H1 (cell line): ENCODE measurements around the gene SHC3. TPM values are rescaled to one million over a fixed set of nuclear protein-coding genes. Genes with fewer than 3 reads are reported as not detected.

ENCODE experiments used
- CTCF ChIA-PET: fragments of 300-600 bp; sonication (Branson Sonifier 250); formaldehyde crosslinking; loops from one replicate; lab custom pipeline; 2021; ENCODE audit not compliant: partially characterized antibody; lab: Charles Lee
- POLR2A ChIA-PET: fragments of 300-600 bp; sonication (Branson Sonifier 250); formaldehyde crosslinking; loops from one replicate; lab custom pipeline; 2021; ENCODE audit warnings: inconsistent platforms; ENCODE audit not compliant: partially characterized antibody; lab: Charles Lee
- DNase-seq, 2 experiments: peaks; one replicate each; pipeline versions ENCODE4 v3.0.0 to v3.0.0-alpha.2; 2010 to 2022; ENCODE audit warnings: low spot score in 2 of 2, low read depth in 1 of 2, mixed read lengths in 1 of 2
- FAIRE-seq: peaks from 2 replicates; lab custom pipeline; 2011; peaks lifted over from hg19 to GRCh38; lab: Jason Lieb, UNC
- H2AFZ ChIP-seq: 2 replicates; pipeline ENCODE4 v1.8.1; 2012; ENCODE audit warnings: low read length, inconsistent platforms
- H2AK5ac ChIP-seq: 2 replicates; pipeline ENCODE4 v1.6.1; 2013; ENCODE audit warnings: low read depth, low read length
- H2BK120ac ChIP-seq: replicated peaks from 2 replicates; pipeline ENCODE3; 2013; ENCODE audit warnings: low read depth, low read length, inconsistent platforms
- H2BK12ac ChIP-seq: 2 replicates; pipeline ENCODE4 v1.6.1; 2013; ENCODE audit warnings: low read depth, low read length
- H2BK15ac ChIP-seq: 2 replicates; pipeline ENCODE4 v1.6.1; 2013; ENCODE audit warnings: low read length
- H2BK20ac ChIP-seq: 2 replicates; pipeline ENCODE4 v1.6.1; 2013; ENCODE audit warnings: low read length
- H2BK5ac ChIP-seq: 2 replicates; pipeline ENCODE4 v1.6.1; 2013; ENCODE audit warnings: low read depth, low read length
- H3K14ac ChIP-seq: 2 replicates; pipeline ENCODE4 v1.6.1; 2013; ENCODE audit warnings: inconsistent platforms; ENCODE audit not compliant: insufficient read length
- H3K18ac ChIP-seq: 2 replicates; pipeline ENCODE4 v1.6.1; 2013; ENCODE audit warnings: low read length; ENCODE audit errors: extremely low read depth
- H3K23ac ChIP-seq: 2 replicates; pipeline ENCODE4 v1.6.1; 2013; ENCODE audit warnings: inconsistent platforms; ENCODE audit not compliant: insufficient read length
- H3K23me2 ChIP-seq: 2 replicates; pipeline ENCODE4 v1.6.1; 2013; ENCODE audit warnings: low read depth, low read length
- H3K27ac ChIP-seq: 2 replicates; pipeline ENCODE4 v1.6.1; 2011; ENCODE audit warnings: low read depth, low read length, inconsistent platforms
- H3K27me3 ChIP-seq, 4 experiments: replicated peaks in 1 of 4; 1 replicate in 1 of 4; 2 replicates in 3 of 4; pipeline versions ENCODE4 v1.6.1 to v1.8.1; 2011 to 2013; ENCODE audit warnings: low read length in 3 of 4, mild to moderate bottlenecking in 3 of 4, inconsistent platforms in 2 of 4, mixed read lengths in 2 of 4, moderate library complexity in 1 of 4; ENCODE audit not compliant: control insufficient read depth in 3 of 4, insufficient read depth in 3 of 4; ENCODE audit errors: extremely low read depth in 1 of 4
- H3K36me3 ChIP-seq, 4 experiments: 2 replicates each; pipeline versions ENCODE4 v1.6.1 to v1.8.1; 2011 to 2013; ENCODE audit warnings: mild to moderate bottlenecking in 4 of 4, low read length in 3 of 4, moderate library complexity in 2 of 4, control low read depth in 1 of 4, inconsistent platforms in 1 of 4; ENCODE audit not compliant: insufficient read depth in 4 of 4, control insufficient read depth in 2 of 4
- H3K4ac ChIP-seq: replicated peaks from 2 replicates; pipeline ENCODE3; 2013; ENCODE audit warnings: low read length, low read depth, mixed read lengths, inconsistent platforms; ENCODE audit not compliant: insufficient read length
- H3K4me1 ChIP-seq, 4 experiments: replicated peaks in 1 of 4; 1 replicate in 1 of 4; 2 replicates in 3 of 4; pipeline versions ENCODE4 v1.6.1 to v1.8.1; 2011 to 2013; ENCODE audit warnings: low read length in 3 of 4, inconsistent platforms in 2 of 4, mixed read lengths in 1 of 4; ENCODE audit not compliant: insufficient read depth in 4 of 4, control insufficient read depth in 3 of 4
- H3K4me2 ChIP-seq, 2 experiments: 2 replicates each; pipeline versions ENCODE4 v1.6.1 to v1.8.1; 2011 to 2013; ENCODE audit warnings: low read depth in 2 of 2, low read length in 2 of 2, control low read depth in 1 of 2, inconsistent platforms in 1 of 2, mild to moderate bottlenecking in 1 of 2; ENCODE audit not compliant: insufficient read depth in 1 of 2
- H3K4me3 ChIP-seq, 4 experiments: fragments of 200-600, 300-600 bp in 1 of 4; sonication (generic), shearing (Covaris generic), sonication (Bioruptor Twin) in 1 of 4; 2 replicates each; pipeline versions ENCODE4 v1.5.1 to v1.8.1; 2011 to 2016; ENCODE audit warnings: low read length in 4 of 4, low read depth in 3 of 4, control low read depth in 2 of 4, inconsistent platforms in 2 of 4, mild to moderate bottlenecking in 2 of 4, mixed read lengths in 1 of 4, moderate library complexity in 1 of 4; ENCODE audit not compliant: insufficient read depth in 2 of 4; ENCODE audit errors: extremely low read depth in 1 of 4
- H3K56ac ChIP-seq: replicated peaks from 2 replicates; pipeline ENCODE3; 2013; ENCODE audit warnings: low read depth, mild to moderate bottlenecking, mixed read lengths, low read length, inconsistent platforms; ENCODE audit not compliant: insufficient read length
- H3K79me1 ChIP-seq: 2 replicates; pipeline ENCODE4 v1.6.1; 2013; ENCODE audit warnings: low read depth, low read length, control low read depth
- H3K79me2 ChIP-seq, 2 experiments: 2 replicates each; pipeline versions ENCODE4 v1.6.1 to v1.8.1; 2012 to 2013; ENCODE audit warnings: low read length in 2 of 2, mild to moderate bottlenecking in 2 of 2, inconsistent platforms in 1 of 2; ENCODE audit not compliant: insufficient read depth in 2 of 2, control insufficient read depth in 1 of 2
- H3K9ac ChIP-seq, 4 experiments: replicated peaks in 1 of 4; 1 replicate in 1 of 4; 2 replicates in 3 of 4; pipeline versions ENCODE4 v1.6.1 to v1.8.1; 2011 to 2013; ENCODE audit warnings: low read depth in 3 of 4, low read length in 3 of 4, control low read depth in 2 of 4, mild to moderate bottlenecking in 2 of 4, moderate library complexity in 2 of 4, inconsistent platforms in 1 of 4; ENCODE audit errors: extremely low read depth in 1 of 4
- H3K9me3 ChIP-seq, 2 experiments: 2 replicates each; pipeline versions ENCODE4 v1.6.1 to v1.8.1; 2012 to 2013; ENCODE audit warnings: mild to moderate bottlenecking in 2 of 2, moderate library complexity in 2 of 2, control low read depth in 1 of 2, inconsistent platforms in 1 of 2, low read depth in 1 of 2, low read length in 1 of 2, mixed read lengths in 1 of 2; ENCODE audit not compliant: insufficient read depth in 2 of 2
- H4K20me1 ChIP-seq, 2 experiments: replicated peaks in 1 of 2; 2 replicates each; pipeline versions ENCODE3 to v1.8.1; 2011 to 2013; ENCODE audit warnings: inconsistent platforms in 2 of 2, low read length in 2 of 2, mild to moderate bottlenecking in 1 of 2; ENCODE audit not compliant: insufficient read depth in 2 of 2, control insufficient read depth in 1 of 2
- H4K5ac ChIP-seq: 2 replicates; pipeline ENCODE4 v1.6.1; 2013; ENCODE audit warnings: low read length, low read depth, mixed read lengths, inconsistent platforms; ENCODE audit not compliant: insufficient read length
- H4K8ac ChIP-seq: 2 replicates; pipeline ENCODE4 v1.8.0; 2013; ENCODE audit warnings: mild to moderate bottlenecking, moderate library complexity, low read length, inconsistent platforms; ENCODE audit not compliant: insufficient read depth; ENCODE audit errors: extremely low read depth
- H4K91ac ChIP-seq: replicated peaks from 2 replicates; pipeline ENCODE3; 2013; ENCODE audit warnings: low read length, mixed read lengths, inconsistent platforms; ENCODE audit not compliant: insufficient read length
- BCL11A ChIP-seq, 2 experiments: IDR thresholded peaks; one replicate each; pipeline ENCODE4 v1.6.1; 2011; ENCODE audit warnings: low read depth in 2 of 2, low read length in 2 of 2, mild to moderate bottlenecking in 2 of 2
- CBX5 ChIP-seq: fragments of 300-800, 300-1000 bp; sonication (generic); IDR thresholded peaks from 2 replicates; pipeline ENCODE4 v1.7.1; 2016; ENCODE audit warnings: antibody characterized with exemption, low read length, low read depth
- CREB1 ChIP-seq: IDR thresholded peaks from 2 replicates; pipeline ENCODE4 v1.6.1; 2012; ENCODE audit warnings: inconsistent platforms
- CTBP2 ChIP-seq: IDR thresholded peaks from 2 replicates; pipeline ENCODE4 v1.7.0; 2011; ENCODE audit warnings: borderline replicate concordance, mild to moderate bottlenecking, moderate library complexity, mixed read lengths, low read length; ENCODE audit not compliant: insufficient read depth, insufficient read length
- JUND ChIP-seq: IDR thresholded peaks from 2 replicates; pipeline ENCODE4 v1.6.1; 2011; ENCODE audit warnings: mild to moderate bottlenecking, improper control_type of control experiment, low read length
- POU5F1 ChIP-seq: IDR thresholded peaks from 2 replicates; pipeline ENCODE4 v1.6.1; 2011; ENCODE audit warnings: low read depth, mild to moderate bottlenecking, low read length, moderate library complexity
- RAD21 ChIP-seq, 2 experiments: IDR thresholded peaks in 1 of 2; conservative IDR thresholded peaks in 1 of 2; 2 replicates each; pipeline ENCODE4 v1.6.1; 2011; ENCODE audit warnings: low read depth in 2 of 2, low read length in 2 of 2, improper control_type of control experiment in 1 of 2, inconsistent platforms in 1 of 2, mild to moderate bottlenecking in 1 of 2, moderate library complexity in 1 of 2
- RNF2 ChIP-seq: fragments of 200-900, 300-1000 bp; sonication (generic); IDR thresholded peaks from 2 replicates; pipeline ENCODE4 v1.7.1; 2016; ENCODE audit warnings: borderline replicate concordance, low read depth, mild to moderate bottlenecking, antibody characterized with exemption, low read length; ENCODE audit not compliant: poor library complexity, severe bottlenecking; ENCODE audit errors: missing control alignments
- SAP30 ChIP-seq: fragments of 300-600 bp; sonication (generic); IDR thresholded peaks from 2 replicates; pipeline ENCODE4 v1.7.1; 2012; ENCODE audit warnings: low read length, moderate library complexity, mild to moderate bottlenecking, inconsistent platforms; ENCODE audit not compliant: insufficient read depth, insufficient replicate concordance
- SIN3A ChIP-seq, 2 experiments: IDR thresholded peaks in 1 of 2; conservative IDR thresholded peaks in 1 of 2; 2 replicates each; pipeline ENCODE4 v1.6.1; 2011 to 2012; ENCODE audit warnings: low read length in 2 of 2, improper control_type of control experiment in 1 of 2, low read depth in 1 of 2, mild to moderate bottlenecking in 1 of 2
- SIRT6 ChIP-seq: IDR thresholded peaks from one replicate; pipeline ENCODE4 v1.7.1; 2012; ENCODE audit warnings: low read length, inconsistent platforms
- WGBS, 2 experiments: shearing (Covaris generic) in 1 of 2; methylation state at CpG; one replicate each; pipeline versions ENCODE4 v1.1.6 to v1.1.7; 2013 to 2015; ENCODE audit warnings: low lambda C conversion rate in 2 of 2, mixed read lengths in 2 of 2, inconsistent platforms in 1 of 2, low coverage in 1 of 2, missing lambda C conversion rate in 1 of 2; ENCODE audit not compliant: insufficient replicate concordance in 2 of 2, insufficient coverage in 1 of 2, insufficient read length in 1 of 2; ENCODE audit errors: extremely low coverage in 1 of 2, missing lambda C conversion rate in 1 of 2; 5-methylcytosine and 5-hydroxymethylcytosine counted together
- polyA plus RNA-seq, 7 experiments: library from polyadenylated mRNA; depleted of rRNA in 3 of 7; stranded (reverse) in 5 of 7; unstranded in 2 of 7; fragments of >200 nt in 5 of 7; fragments of 200-250 nt in 2 of 7; gene quantifications; 1 replicate in 5 of 7; 2 replicates in 1 of 7; 4 replicates in 1 of 7; pipeline versions ENCODE4 v1.2.1 to v1.2.3, GENCODE V29; 2011 to 2013; ENCODE audit warnings: missing spikeins in 2 of 7, mixed read lengths in 2 of 7
- total RNA-seq: library from RNA; stranded (reverse); fragmentation: NEBNext Ultra II Directional; extraction: Animal tissue kit (Norgen Biotek cat#: 25700); gene quantifications from 2 replicates; pipeline ENCODE4 v1.2.1, GENCODE V29; 2021

SHC3 gene
- total and polyA plus RNA-seq, 2 of the 8 experiments (the other 6 are each of a cell fraction or from before 2014, with no cell fraction given) = 1.4 to 7.1 TPM

- CTCF ChIA-PET = no interaction called here
- H3K18ac ChIP-seq = no peak overlapping the region
- H4K5ac ChIP-seq = no peak overlapping the region
- H2BK5ac ChIP-seq = no peak overlapping the region
- no peak overlapping the region for H3K23ac ChIP-seq
- H4K20me1 ChIP-seq = peaks cover 0 to 12% of the 10 kb centered on the region in 2 experiments
- no peak overlapping the region; the same call in 1 of the 2 replicates for H2AFZ ChIP-seq
- H4K91ac ChIP-seq = no peak overlapping the region
- no peak for DNase-seq
- no peaks in the 10 kb centered on the region for H3K27me3 ChIP-seq
- no peak overlapping the region for H3K4me2 ChIP-seq
- H3K14ac ChIP-seq = no peak overlapping the region
- H3K23me2 ChIP-seq = peaks cover 12% of the 10 kb centered on the region
- peaks cover 0 to 2% (median 0%) of the 10 kb centered on the region in 4 experiments; a peak in 1 of 8 replicates for H3K36me3 ChIP-seq
- peaks cover 2 to 9% of the 10 kb centered on the region in 2 experiments; a peak in 2 of 4 replicates for H3K9me3 ChIP-seq
- H3K4me3 ChIP-seq = no peak overlapping the region
- FAIRE-seq = no peak
- WGBS, 2 experiments = 87% methylated on average over 5 of the region's 5 CpGs; no CpG with 5 or more reads in 1 of the 2 experiments
- H2BK15ac ChIP-seq = no peak overlapping the region
- TF ChIP-seq SIRT6 (no peak), RAD21 (IDR thresholded peaks at IDR 0.05 in 1 of 2, conservative IDR thresholded peaks at IDR 0.05 in 1 of 2; ENCODE audit: low read depth in 2 of 2, low read length in 2 of 2) (no peak), CBX5 (no peak), CTBP2 (no peak), SIN3A (conservative IDR thresholded peaks at IDR 0.05 in 1 of 2, IDR thresholded peaks at IDR 0.05 in 1 of 2; ENCODE audit: low read depth in 1 of 2, low read length in 2 of 2) (no peak), BCL11A (IDR thresholded peaks at IDR 0.05; ENCODE audit: low read depth in 2 of 2, low read length in 2 of 2) (no peak), CREB1 (no peak), RNF2 (no peak), JUND (no peak), POU5F1 (no peak), SAP30 (no peak)
- TF ChIP-seq, all 59 proteins: peak for 0
- Histone ChIP-seq H4K8ac (no peak overlapping the region), H2BK120ac (no peak overlapping the region), H3K9ac (no peak overlapping the region), H3K79me1 (no peaks in the 10 kb centered on the region), H2BK12ac (no peak overlapping the region), H3K79me2 (peaks cover 0 to 5% of the 10 kb centered on the region in 2 experiments; a peak in 2 of 4 replicates), H3K4me1 (no peaks in the 10 kb centered on the region), H3K56ac (no peak overlapping the region), H2BK20ac (no peak overlapping the region), H2AK5ac (no peak overlapping the region), H3K27ac (no peak overlapping the region), H3K4ac (no peak overlapping the region)
- POLR2A ChIA-PET = no interaction called here
These were observed 201.7 kb downstream of the SHC3 start for GRCh38 chr9:88976890-88977257.
